Adipose tissue (tissue), 3 donors: ENCODE data around the gene FAM180A. TPM values are rescaled to one million over a fixed set of nuclear protein-coding genes. Genes with fewer than 3 reads are reported as not detected.

Experiments
- H3K27ac ChIP-seq: one replicate; pipeline ENCODE4 v1.5.1; 2013; ENCODE audit warnings: low read depth, low read length
- WGBS, 3 donors: extraction: QIAGEN DNeasy Blood & Tissue Kit; methylation state at CpG; one replicate each; pipeline ENCODE4 v1.1.7; 2013; 5-methylcytosine and 5-hydroxymethylcytosine counted together
- polyA plus RNA-seq, 3 donors: library from polyadenylated mRNA; stranded (reverse); fragments of 200-250 nt; gene quantifications; one replicate each; pipeline ENCODE4 v1.2.3, GENCODE V29; 2013
- donor health status: healthy with polysubstance abuse.
- donor health status: Bipolar disorder and iron deficiency.
- donor health status: healthy.

The FAM180A gene
- polyA plus RNA-seq, 3 donors = 0.07 to 2.2 (median 2.2) TPM

DNA sequence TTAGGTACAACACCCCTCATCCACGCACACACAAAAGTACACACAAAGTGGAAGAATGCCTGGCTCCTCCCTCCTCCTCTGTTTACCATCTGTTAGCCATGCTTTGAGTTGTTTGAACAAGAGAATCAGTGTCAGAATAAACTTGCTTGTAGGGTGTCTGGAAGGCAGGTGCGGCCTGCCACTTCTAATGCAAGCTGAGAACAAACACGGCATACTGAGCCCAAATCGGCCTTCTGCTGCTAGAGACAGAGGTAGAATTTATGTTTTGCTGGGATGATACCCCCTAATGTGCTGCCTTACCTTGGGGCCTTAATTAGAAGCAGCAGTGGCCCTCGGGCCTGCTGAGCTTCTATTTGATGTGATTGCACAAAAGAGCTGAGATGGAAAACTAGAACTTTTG is 24.9 kb upstream of the FAM180A start:
- H3K27ac ChIP-seq = no peak overlapping the region
- 41 to 85% (median 65%) methylated on average over 5 of the region's 5 CpGs for WGBS, 3 donors

DNA sequence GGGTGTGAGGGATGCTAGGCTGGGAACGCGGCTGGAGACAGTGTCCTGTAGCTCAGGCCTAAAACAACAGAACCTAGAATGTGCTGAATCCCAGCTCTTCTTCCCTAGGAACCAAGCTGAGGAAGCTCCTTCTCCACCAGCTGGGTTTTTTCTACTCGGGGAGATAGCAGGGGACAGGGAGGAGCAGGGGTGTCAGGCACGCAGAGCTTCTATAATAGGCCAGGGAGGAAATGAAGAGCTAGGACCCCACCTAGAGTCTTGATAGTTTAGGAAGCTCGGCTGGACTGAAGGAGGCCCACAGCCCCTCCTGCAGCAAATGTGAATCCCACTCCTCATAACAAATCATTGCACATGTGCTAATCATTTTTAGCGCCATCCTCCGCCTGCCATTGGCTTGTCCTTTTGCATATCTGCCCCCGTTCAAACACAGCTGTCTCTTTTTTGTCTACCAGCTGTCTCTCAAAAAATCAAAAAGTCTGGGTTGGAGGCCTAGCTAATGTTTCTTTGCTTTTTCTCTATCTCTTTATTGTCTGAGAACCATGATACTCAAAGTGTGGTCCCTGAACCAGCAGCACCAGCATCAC is 24.1 kb upstream of the FAM180A start:
- no peak overlapping the region for H3K27ac ChIP-seq
- 69 to 78% (median 77%) methylated on average over 8 of the region's 8 CpGs for WGBS, 3 donors

DNA sequence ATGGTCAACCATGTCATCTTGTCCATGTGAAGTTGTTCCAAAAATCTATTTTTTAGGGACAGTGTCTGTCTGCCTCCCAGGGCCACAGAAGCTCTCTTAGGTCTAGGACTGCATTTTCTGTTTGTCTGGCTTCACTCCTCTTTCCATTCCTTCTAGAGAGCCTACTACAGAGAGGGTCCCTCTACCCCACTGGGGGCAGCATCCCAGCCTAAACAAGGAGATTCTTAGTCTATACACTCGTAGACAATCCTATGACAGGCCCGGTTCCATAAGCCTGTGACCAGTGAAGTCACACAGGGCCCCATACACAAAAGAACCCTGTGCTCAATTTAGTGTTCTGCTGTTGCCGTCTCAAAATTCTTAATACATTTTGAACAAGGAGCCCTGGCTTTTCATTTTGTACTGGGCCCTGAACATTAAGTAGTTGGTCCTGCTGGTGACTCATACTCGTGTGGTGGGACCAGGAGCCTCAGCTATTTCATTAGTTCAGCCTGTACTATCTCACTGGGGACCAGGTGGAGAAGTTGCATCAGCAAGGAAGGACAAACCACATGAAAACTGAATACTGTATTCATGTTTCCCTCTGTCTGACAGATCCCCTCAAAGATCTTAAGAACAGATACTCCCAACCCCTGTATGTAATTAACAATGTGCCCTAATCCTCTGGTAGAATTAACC is 23.5 kb upstream of the FAM180A start:
- no peak overlapping the region for H3K27ac ChIP-seq
- 75 to 80% (median 79%) methylated on average over 4 of the region's 4 CpGs for WGBS, 3 donors

DNA sequence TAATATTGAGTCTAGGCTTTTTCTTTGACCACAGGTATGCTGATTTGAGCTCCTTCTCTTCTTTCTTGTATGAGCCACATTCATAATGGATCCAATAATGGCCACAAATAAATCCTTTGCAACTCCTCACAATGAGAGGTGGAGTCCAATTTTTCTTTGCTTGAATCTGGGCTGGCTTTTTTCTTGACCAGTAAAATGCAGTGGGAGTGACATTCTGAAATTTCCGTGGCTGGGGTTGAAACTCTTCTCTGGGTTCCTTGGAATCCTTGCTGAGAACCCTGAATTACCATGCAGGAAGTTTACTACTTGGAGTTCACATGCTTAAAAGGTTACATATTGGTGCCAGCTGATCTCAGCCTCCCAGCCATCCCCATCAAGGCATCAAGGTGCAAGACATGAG is 22.4 kb upstream of the FAM180A start:
- 81 to 95% (median 82%) methylated on average over 1 of the region's 1 CpG for WGBS, 3 donors
- no peak overlapping the region for H3K27ac ChIP-seq

DNA sequence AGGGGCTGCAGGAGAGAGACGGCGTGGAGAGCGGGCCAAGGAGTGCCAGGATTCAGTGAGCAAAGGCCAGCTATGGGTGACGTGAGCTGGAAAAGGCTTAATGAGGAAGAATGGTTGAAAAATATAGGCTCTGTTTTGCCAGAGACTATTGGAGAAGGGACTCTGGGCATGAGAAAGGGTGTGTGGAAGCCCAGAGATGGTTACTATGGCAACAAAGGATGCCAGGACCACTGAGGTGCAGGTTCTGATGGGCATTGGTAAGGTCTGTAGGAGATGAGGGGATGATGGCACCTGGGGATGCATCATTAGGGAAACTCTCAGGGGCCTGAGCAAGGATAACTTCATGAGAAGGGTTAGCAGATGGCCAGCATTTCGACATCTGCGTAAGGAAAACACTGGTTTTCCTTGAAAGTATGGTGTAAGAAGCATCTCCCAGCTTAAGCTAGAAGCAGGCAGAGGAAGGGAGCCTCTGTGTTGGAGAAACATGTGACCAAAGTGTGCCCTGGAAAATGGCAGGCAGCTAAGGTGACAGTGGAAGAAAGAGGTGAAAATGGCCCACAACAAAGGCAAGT is 21.6 kb upstream of the FAM180A start:
- no peak overlapping the region for H3K27ac ChIP-seq
- 88 to 94% (median 94%) methylated on average over 6 of the region's 6 CpGs for WGBS, 3 donors

DNA sequence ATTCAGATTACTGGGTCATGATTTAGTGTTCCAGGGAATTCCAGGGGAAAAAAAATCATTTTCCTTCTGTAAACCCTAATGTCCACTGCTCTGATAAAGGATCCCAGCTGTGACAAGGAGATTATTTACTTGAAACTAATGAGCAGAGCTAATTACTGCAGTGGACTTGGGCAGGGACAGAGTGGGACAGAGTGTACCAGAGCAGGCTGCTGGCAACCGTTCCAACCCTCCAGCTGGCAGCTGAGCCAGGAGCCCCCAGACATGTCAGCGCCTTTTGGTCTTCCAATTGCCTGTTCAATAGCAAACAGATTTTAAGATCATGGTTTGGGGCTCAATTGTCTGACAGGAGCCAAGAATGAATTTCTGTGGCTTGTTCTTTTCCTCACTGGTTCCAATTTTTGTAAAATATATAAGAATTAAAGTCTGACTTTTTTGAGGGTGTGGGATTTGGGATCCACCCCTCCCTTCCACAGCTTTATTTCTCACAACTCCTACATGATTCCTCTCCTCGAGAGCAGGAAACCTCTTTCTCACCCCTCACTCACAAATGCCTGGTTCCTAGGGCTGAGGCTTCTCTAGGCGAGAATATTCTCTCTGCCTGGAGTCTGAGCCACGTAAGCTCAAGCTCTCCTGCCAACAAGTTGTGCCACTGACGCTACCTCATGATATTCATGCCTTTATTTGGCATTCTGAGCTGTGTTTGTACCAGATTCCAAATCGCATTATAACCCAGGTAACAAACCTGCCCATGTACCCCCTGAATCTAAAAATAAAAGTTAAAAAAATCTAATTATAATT is 20.6 kb upstream of the FAM180A start:
- H3K27ac ChIP-seq = no peak overlapping the region
- 67 to 81% (median 78%) methylated on average over 7 of the region's 7 CpGs for WGBS, 3 donors

DNA sequence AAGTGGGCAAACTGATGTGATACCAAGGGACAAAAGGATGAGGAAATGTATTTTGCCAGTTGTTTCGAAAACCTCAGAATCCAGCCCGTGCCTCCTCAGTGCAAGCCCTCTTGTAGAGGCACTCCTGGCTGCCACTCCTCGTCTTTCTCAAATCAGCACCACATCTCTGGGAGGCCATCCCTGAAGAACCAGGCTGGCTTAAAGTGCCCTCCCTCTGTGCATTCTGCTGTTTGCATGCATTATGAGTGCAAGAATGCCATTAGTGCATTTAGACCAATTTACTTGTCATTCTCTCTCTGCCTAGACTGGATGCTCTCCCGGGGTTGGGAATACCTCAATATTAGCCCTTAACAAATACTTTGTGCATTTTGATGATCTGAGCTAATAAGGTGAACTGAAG is 19.9 kb upstream of the FAM180A start:
- H3K27ac ChIP-seq = no peak overlapping the region
- WGBS, 3 donors = 56 to 72% (median 68%) methylated on average over 4 of the region's 4 CpGs

DNA sequence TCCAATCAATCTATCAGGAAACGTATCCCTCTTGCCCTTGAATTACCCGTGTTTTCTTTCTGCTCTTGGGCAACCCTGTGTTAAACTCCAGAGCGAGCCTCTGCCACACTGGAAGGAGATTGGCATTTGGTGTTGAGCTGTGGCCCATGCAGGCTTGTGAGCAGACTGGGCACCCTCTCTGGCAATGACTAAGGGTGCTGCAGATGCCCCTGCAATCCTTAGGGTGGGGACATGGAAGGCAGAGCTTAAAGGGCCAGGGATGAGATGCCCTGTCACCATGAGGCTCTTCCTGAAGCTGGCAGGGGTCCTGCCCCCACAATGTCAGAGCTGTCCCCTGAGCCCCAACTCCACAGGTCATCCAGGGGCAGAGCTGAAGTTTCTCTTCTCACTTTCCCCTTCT is 19.5 kb upstream of the FAM180A start:
- no peak overlapping the region for H3K27ac ChIP-seq

DNA sequence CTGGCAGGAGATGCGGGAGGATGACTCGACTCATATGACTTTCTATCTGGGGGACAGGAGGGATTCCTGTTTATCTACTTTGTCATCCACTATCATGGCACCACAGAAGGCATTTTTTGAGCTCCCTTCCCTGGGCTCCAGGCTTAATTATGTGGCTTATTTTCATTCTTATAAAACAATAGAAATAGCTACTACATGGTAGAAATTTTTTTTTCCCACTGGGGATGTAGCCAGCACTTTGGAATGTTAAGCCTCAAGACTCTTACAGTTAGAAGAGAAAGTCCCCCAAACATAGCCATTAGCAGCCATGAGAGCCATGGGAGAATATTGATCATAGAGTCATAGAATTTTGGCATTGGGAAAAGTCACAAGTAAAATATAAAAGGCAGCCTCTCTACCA is 14.6 kb upstream of the FAM180A start:
- 83 to 95% (median 89%) methylated on average over 2 of the region's 2 CpGs for WGBS, 3 donors
- H3K27ac ChIP-seq = no peak overlapping the region

More for the DNA sequence above, 19.5 kb upstream of the FAM180A start:
- 37 to 85% (median 83%) methylated on average over 3 of the region's 3 CpGs for WGBS, 3 donors

DNA sequence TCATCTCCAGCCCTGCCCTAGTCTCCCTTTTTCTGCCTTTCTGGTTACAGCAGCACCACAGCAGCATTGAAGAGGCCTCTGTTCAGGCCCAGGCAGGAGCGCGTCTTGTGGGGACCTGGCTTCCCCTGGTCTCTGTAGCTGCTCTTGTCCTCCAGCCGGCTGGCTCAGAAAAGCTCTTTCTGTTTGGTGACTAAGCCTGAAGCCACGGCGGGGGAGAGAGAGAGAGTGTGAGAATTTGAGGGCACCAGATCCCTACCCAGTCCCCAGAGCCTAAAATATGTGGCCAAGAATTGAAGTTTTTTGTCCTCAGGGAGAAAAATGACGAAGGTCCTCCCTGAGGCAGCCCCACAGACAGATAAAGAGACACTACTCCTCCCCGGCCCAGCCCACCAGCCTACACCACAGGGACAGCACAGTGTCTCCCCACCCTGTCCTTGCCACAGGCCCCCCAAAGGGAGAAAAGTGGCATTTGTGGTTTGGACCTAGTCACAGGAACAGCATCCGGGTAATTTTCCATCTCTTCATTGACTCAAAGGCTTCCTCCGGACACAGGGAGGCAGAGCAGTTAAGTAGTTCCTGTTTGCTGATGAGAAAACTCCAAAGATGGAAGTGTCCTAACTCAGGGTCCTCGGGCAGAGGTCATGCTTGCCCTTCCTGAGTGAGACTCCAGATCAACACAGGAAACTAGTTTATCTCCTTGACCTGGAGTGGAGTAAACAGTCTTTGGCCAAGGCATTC is 13.3 kb upstream of the FAM180A start:
- WGBS, 3 donors = 60 to 65% (median 64%) methylated on average over 10 of the region's 10 CpGs
- no peak overlapping the region for H3K27ac ChIP-seq

DNA sequence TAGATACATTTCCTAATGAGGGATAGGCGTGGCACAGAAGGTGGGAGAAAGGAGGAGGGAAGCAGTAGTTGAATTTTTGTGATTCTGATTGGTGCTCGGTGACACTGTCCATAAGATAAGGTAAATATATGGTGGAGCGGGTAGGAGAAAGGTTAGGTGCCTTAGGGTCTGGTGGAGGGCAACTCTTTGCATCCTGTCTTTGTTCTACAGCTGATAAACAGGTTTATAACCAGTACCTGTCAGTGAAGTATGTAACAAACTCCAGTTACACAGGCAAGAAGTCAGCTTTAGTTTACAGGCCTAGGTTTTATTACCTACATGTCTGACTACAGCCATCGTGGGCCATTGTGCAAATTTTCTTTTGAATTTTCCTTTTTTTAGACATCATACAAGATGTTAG is 10.9 kb upstream of the FAM180A start:
- 52 to 86% (median 81%) methylated on average over 4 of the region's 4 CpGs for WGBS, 3 donors

DNA sequence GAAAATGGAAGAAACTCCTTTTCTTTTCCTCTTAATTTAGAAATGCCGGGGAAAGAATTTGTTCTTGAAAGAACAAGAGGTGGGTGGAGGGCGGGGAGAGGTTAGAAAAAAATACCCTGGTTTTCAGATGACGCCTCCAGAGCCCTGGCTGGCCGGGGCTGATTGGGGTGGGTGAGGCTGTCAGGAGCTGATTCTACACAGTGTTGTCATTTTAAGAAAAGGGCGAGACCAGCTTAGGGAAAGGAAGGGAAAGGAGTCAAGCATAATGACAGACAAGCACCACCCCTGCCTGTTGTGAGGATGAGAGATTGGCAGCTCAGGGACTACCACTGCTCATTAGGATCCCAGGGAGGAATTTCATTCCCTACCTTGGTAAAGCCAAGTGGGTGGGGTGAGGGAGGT is 9.9 kb upstream of the FAM180A start:
- 30 to 44% (median 31%) methylated on average over 5 of the region's 5 CpGs for WGBS, 3 donors
- H3K27ac ChIP-seq = no peak overlapping the region

More for the DNA sequence above, 10.9 kb upstream of the FAM180A start:
- H3K27ac ChIP-seq = no peak overlapping the region

DNA sequence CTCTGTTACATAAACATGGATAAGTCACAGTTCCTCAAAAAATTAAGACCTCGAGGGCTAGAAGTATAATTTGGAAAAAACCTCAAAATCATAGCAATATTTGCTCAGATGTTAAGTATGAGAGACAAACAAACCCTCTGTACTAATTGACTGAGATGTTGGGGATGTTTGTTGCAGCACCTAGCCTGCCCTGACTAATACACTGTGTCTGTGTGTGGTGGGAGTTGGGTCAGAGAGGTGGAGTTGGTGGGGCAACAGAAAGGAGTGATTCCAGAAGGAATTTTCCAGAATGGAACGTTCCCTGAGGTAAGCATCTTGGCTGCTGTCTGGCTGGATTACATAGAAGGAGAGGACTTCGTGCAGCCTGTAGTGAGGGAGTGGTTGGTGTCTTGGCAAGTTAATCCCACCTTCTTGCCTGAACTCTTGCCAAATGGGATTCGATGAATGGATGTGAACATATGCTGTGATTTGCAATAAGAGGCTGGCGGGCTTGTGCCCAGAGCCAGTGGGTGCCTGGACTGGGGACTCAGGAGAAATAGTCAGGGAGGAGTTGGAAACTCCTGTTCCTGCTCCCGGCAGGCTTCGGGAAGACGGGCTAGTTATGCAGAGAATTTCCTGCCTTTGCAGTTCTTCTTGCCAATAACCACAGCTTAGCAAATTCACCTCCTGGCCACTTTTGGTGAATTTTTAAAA is 9.3 kb upstream of the FAM180A start:
- 40 to 60% (median 51%) methylated on average over 8 of the region's 8 CpGs for WGBS, 3 donors
- H3K27ac ChIP-seq = no peak overlapping the region

DNA sequence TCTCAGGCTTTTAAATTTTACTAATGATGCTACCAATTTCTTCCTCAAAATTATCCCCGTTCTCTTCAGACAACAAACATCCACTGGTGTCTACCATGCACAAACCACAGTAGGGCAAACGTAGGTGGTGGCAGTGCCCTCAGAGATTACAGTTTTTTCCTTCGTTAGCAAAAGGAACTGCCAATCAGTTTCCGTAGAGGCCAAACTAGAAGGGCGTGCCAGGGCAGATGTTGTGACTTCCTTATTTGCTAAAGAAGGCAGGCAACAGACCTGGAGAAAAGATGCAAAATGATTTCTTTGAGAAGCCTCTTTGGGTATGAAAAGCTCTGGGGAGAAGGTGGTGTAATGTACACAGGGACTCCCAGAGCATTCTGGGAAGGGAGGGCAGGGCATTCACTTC is 7.6 kb upstream of the FAM180A start:
- H3K27ac ChIP-seq = no peak overlapping the region
- 48 to 57% (median 57%) methylated on average over 5 of the region's 5 CpGs for WGBS, 3 donors

DNA sequence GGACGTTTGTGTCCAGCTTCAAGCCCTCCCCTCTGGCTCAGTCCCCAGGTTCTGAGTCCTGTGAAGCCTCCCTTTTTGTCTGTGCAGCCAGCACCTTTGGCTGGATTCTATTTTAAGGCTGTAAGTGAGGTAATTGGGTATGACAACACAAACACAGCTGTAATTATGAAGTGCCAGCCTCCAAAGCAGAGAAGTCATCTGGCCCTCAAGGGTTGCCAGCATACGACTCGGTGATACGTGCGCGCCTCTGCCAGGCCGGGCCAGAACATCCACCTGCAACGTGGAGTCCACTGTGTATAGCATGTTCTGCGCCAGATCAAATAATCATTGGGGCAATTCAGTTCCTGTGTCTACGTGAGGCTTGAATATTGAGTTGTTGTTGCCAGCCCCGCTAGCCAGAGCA is 6.7 kb upstream of the FAM180A start:
- 85 to 87% (median 85%) methylated on average over 11 of the region's 11 CpGs for WGBS, 3 donors
- H3K27ac ChIP-seq = no peak overlapping the region

DNA sequence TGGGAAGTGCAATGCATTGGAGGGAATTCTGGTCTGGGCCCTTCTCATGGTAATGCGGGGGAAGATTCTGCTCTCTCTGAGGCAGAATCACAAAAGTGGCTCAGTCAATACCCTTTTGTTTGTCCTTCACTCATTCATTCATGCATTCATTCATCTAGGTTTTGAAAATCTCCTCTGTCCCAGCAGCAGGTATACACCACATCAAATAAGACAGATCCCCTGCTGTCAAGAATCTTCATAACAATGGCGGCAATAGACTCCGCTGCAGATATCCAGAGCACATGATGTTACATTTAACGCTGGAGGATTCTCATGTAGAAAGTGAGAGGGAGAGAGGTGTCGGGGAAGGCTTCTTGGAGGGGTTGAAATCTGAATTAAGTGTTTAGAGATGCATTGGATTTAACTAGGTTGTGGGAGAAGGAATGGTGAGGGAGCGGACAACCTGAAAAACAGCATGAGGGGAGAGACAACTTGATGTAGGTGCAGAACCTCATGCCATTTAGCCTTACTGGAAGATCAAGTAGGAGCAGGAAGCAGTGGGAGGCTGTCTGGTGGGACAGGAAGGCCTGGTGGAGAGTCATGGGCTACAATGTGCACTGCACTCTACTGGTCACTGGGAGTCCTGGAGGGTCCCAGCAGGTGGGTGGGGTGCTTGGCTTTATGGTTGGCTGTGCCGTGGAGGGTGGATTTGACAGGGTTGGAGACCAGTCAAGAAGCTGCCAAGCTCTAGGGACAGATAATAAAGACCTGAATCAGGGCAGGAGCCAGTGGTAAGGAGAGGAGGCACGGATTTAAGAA is 5.2 kb upstream of the FAM180A start:
- 86 to 93% (median 91%) methylated on average over 8 of the region's 8 CpGs for WGBS, 3 donors
- H3K27ac ChIP-seq = no peak overlapping the region

DNA sequence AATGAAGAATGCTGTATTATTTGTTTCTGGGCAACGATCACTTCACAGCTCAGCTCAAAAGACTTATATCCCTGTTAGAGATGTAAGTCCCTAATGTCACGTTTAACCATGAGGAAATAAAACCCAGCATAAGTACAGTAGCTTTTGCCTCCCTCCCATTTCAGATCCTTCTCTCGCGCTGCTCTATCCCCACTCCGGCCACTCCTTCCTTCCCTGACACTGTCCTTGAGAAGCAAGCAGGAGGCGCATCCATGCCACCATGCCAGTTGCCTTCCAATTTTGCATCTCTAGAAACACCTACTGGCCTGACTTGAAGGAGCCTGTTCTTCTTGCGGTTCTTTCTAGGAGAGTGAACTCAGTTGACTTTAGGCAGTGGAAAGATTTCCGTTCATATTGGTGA is 1.2 kb downstream of the FAM180A start:
- no peak overlapping the region for H3K27ac ChIP-seq
- 88 to 91% (median 88%) methylated on average over 8 of the region's 8 CpGs for WGBS, 3 donors
